GM12801 (cell line): ENCODE results near the gene MCTP2.

Experiments
- TF ChIP-seq, protein P1 (sequence below): IDR thresholded peaks from one replicate; pipeline ENCODE4 v1.5.1; 2011; ENCODE audit warnings: control low read depth; ENCODE audit not compliant: insufficient read length; ENCODE audit errors: extremely low read depth

The MCTP2 gene

DNA sequence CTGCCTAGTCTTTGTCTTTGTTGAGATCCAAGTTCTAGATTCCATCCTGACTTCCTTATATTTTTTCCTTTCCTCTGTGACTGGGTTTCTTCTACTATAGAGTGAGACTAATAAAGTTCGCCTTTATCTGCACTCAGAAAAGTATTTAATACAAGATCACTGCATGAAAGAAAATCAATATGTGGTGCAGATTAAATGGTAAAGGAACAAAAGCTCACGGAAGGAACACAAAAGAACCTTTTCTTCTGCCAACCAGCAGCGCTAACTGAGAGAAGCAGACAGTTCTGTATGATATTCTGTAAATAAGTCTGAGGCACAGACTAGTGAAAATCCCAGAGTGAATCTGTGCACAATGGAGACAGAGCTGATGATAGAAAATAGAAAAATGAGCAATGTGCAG, 31.6 kb upstream of the MCTP2 start:
- TF ChIP-seq, protein P1, sequence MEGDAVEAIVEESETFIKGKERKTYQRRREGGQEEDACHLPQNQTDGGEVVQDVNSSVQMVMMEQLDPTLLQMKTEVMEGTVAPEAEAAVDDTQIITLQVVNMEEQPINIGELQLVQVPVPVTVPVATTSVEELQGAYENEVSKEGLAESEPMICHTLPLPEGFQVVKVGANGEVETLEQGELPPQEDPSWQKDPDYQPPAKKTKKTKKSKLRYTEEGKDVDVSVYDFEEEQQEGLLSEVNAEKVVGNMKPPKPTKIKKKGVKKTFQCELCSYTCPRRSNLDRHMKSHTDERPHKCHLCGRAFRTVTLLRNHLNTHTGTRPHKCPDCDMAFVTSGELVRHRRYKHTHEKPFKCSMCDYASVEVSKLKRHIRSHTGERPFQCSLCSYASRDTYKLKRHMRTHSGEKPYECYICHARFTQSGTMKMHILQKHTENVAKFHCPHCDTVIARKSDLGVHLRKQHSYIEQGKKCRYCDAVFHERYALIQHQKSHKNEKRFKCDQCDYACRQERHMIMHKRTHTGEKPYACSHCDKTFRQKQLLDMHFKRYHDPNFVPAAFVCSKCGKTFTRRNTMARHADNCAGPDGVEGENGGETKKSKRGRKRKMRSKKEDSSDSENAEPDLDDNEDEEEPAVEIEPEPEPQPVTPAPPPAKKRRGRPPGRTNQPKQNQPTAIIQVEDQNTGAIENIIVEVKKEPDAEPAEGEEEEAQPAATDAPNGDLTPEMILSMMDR = no peak

DNA sequence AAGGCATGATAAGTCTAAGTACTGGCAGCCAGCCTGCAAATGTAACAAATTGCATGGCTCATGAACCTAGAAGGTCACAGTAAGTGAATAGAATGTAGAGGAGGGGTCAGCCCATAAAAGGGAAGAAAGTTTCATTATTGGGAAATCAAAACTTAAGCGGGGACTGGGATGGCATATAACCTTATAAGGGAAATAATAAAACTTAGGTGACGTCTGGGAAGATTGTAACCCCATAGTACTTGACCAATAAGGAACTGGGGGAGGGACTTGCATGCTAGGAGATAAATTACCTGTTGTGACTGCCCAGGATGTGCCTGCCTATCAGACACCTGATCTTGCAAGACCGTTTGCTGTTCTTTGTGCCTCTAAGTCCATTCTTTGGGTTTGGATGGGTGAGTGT, 28.1 kb upstream of the MCTP2 start:
- TF ChIP-seq, protein P1 = no peak

DNA sequence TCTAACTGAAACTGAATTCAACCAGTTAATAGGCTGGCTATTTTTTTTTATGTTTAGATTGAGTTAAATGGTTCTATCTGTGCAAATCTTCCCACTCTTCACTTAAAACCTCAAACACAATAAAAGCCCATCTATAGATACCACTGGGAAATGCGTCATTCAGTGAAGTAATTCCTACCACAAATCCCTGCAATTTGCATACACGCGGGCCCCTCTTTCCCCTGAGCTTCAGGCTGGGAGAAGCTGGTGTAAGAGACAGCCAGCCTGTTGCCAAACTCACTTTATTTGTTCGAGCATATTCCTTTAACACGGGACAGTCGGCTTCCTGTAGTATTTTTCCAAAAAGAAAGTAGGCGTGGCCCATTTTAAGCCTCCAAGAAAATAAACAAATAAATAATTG, 26.0 kb upstream of the MCTP2 start:
- TF ChIP-seq, protein P1 = no peak

DNA sequence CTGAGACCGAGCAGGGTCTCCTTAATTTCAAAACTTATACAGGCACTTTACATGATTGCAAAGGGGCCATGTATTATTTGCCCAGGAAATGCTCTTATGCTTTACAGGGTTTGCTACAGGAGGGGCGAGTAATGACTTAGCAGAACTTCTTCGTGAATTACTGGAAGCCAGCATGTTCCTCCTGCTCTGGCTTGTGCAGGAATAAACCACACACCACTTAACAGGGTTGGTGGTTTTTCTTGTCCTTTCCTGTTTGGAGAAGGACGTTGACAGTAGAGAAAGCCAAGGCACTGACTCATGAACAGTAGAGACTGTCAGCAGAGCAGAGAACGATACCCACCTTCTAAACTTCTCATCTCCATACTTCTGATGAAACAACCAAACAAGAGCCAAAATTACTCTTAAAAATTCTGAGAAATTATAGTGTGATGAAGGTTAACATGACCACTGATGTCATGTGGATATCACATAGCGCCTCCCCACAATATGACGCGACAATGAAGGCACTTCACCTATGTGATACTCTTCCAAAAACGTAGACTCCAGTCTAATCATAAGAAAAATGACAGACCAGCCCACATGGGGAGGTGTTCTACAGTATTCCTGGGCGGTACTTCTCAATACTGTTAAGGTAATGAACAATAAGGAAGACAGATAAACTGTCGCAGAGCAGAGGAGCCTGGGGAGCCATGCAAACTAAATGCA, 24.7 kb upstream of the MCTP2 start:
- TF ChIP-seq, protein P1 = no peak

DNA sequence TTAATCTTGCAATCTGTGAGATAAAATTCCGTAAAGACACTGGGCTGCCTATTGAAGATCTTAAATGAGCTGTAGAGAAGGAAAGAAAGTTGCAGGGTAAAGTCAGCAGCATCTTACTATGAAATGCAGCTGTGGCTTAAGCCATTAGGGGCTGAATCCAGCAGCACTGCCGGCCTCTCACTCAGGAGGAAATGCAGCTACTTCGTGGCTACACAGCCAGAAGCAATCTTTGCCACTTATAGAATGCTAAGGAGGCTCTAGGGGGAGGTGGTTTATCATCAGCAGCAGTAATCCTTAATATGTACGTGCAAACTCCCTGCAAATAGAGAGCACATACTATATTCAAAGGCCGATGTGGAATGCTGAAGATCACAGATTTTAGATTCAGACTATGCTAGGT, 19.1 kb upstream of the MCTP2 start:
- TF ChIP-seq, protein P1 = no peak

DNA sequence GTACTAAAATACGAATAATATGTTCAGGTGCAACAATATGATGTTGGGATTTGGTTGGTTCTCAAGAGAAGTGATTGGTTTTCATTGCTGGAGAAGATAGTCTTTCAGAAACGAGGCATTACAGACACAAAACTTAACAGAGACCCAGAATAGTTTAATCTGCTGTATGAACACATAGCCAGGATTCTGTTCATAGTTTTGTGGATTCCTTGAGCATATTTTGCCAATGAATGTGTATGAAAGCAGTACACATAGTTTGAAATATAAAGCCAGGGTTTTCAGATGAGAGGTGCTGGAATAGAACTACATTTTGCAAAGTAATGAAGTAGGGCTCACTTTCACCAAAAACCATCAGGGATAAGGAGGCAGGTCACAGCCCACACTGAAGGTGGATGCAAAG, 5.7 kb upstream of the MCTP2 start:
- TF ChIP-seq, protein P1 = no peak

DNA sequence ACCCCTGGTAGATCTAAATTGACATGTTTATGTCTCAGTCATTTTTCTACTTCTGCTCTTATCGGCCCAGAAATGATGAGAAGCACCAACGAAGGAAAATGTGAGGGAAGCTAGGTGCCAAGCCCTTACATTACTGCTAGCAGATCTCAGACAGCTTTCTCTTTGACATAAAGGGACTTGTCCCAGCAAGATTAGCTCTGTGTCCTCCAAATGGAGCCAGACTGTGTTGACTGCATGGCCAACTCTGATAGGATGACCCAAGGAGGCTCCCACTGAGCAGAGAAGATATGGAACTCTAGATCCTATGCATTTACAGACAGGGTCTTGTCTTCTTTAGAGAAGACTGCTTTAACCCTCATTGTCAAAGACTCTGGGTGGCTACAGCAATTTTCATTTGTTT, 2.8 kb upstream of the MCTP2 start:
- TF ChIP-seq, protein P1 = no peak
